Endothelial cell of umbilical vein (primary cell): ENCODE data around the gene CARD18.

Experiments
- EZH2 ChIP-seq: IDR thresholded peaks from 2 replicates; pipeline ENCODE4 v1.6.1; 2012; ENCODE audit warnings: borderline replicate concordance, low read depth, mild to moderate bottlenecking, moderate library complexity, low read length, inconsistent platforms; ENCODE audit not compliant: severe bottlenecking
- JUN ChIP-seq: IDR thresholded peaks from 2 replicates; pipeline ENCODE4 v1.6.1; 2011; ENCODE audit warnings: borderline replicate concordance, low read depth; ENCODE audit not compliant: insufficient read length, insufficient read depth
- MYC ChIP-seq: IDR thresholded peaks from one replicate; pipeline ENCODE4 v1.6.1; 2011; ENCODE audit warnings: mild to moderate bottlenecking, low read depth, low read length
- POLR2A ChIP-seq: IDR thresholded peaks from 2 replicates; pipeline ENCODE4 v1.6.1; 2012; ENCODE audit warnings: low read depth, mild to moderate bottlenecking, control low read depth, low read length
- POLR2AphosphoS5 ChIP-seq: IDR thresholded peaks from 2 replicates; pipeline ENCODE4 v1.6.1; 2012; ENCODE audit warnings: low read depth, mild to moderate bottlenecking, control low read depth, low read length, moderate library complexity; ENCODE audit not compliant: insufficient read depth
- TF ChIP-seq, protein P1 (sequence below), 2 donors: IDR thresholded peaks; 1 replicate in 1 of 2; 2 replicates in 1 of 2; pipeline ENCODE4 v1.5.1; 2011; ENCODE audit warnings: low read length in 2 of 2, mild to moderate bottlenecking in 2 of 2, moderate library complexity in 2 of 2, control low read depth in 1 of 2, inconsistent platforms in 1 of 2, low read depth in 1 of 2; ENCODE audit not compliant: insufficient read depth in 1 of 2; ENCODE audit errors: extremely low read depth in 1 of 2
- TF ChIP-seq, protein P2 (sequence below): IDR thresholded peaks from 2 replicates; pipeline ENCODE4 v1.6.1; 2011; ENCODE audit not compliant: insufficient read depth, insufficient read length

DNA sequence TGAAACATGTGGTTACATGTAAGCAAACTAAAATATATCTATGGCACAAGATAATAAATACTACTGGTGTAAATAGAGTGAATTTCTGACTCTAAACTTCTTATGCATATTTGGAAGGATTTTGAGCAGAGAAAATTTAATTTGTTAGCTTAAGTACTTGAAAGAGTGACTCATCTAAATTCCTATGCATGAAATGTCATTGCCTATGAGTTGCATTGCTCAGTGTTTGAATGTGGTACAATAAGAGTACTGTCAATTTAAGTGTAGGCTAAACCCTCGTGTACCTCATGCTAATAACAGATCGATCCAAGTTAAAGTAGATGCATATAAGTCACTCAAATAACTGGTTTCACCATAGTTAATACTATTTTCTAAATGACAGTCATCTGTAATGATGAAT lies 5.3 kb upstream of the CARD18 start:
- TF ChIP-seq, protein P1, sequence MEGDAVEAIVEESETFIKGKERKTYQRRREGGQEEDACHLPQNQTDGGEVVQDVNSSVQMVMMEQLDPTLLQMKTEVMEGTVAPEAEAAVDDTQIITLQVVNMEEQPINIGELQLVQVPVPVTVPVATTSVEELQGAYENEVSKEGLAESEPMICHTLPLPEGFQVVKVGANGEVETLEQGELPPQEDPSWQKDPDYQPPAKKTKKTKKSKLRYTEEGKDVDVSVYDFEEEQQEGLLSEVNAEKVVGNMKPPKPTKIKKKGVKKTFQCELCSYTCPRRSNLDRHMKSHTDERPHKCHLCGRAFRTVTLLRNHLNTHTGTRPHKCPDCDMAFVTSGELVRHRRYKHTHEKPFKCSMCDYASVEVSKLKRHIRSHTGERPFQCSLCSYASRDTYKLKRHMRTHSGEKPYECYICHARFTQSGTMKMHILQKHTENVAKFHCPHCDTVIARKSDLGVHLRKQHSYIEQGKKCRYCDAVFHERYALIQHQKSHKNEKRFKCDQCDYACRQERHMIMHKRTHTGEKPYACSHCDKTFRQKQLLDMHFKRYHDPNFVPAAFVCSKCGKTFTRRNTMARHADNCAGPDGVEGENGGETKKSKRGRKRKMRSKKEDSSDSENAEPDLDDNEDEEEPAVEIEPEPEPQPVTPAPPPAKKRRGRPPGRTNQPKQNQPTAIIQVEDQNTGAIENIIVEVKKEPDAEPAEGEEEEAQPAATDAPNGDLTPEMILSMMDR (IDR thresholded peaks at IDR 0.05; ENCODE audit: extremely low read depth in 1 of 2, insufficient read depth in 1 of 2, low read depth in 1 of 2, low read length in 2 of 2) = no peak
- TF ChIP-seq EZH2 = no peak
- TF ChIP-seq POLR2AphosphoS5 = no peak
- TF ChIP-seq POLR2A = no peak
- peak; percentile 51 for TF ChIP-seq JUN
- no peak for TF ChIP-seq MYC
- TF ChIP-seq, protein P2, sequence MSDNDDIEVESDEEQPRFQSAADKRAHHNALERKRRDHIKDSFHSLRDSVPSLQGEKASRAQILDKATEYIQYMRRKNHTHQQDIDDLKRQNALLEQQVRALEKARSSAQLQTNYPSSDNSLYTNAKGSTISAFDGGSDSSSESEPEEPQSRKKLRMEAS = no peak
